Measurements from ENCODE around the gene DERL3.

DERL3 gene

GRCh38 chr22:23829845-23830372 lies 8.9 kb downstream of the DERL3 start:
- DNase-seq, result no peak

DNA sequence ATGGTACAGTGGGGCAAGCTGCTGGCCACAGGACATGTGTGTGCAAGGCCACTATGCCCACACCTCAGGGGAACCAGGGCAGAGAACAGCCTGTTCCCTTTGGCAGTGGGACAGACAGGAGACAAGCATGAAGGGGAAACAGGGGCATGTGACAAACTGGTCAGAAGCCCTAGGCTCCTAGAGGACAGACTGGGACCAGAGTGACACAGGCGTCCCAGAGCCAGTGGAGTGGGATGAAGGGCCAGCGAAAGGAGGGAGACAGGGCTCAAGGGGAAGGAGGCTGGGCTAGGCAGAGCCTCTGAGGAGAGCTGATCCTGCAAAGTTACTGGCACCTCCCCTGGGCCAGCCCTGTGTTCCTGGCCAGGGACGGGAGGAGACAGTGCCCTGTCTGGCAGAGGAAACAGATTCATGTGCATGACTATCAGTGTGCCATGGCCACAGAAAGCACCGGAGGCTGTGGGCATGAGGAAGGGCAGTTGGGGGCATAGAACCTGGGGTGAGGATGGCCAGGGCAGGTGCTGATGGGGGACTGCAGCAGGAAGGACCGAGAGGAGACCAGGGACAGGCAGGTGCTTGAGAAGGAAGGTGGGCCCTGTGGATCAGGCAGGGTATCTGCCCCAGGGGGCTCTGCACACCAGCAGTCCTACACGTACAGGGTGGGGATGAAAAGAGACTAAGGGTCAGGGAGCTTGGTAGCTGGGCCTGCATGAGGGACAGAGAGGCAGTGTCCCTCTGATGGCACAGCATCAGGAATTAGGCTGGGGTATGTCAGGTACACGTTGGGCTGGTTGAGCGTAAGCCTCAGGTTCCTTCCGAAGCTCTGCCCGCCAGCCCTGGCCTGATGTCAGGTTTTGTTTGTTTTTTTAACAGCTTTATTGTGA lies 9.8 kb downstream of the DERL3 start:
- no peak for DNase-seq

GRCh38 chr22:23827351-23827995 lies 11.3 kb downstream of the DERL3 start:
- no peak for DNase-seq

DNA sequence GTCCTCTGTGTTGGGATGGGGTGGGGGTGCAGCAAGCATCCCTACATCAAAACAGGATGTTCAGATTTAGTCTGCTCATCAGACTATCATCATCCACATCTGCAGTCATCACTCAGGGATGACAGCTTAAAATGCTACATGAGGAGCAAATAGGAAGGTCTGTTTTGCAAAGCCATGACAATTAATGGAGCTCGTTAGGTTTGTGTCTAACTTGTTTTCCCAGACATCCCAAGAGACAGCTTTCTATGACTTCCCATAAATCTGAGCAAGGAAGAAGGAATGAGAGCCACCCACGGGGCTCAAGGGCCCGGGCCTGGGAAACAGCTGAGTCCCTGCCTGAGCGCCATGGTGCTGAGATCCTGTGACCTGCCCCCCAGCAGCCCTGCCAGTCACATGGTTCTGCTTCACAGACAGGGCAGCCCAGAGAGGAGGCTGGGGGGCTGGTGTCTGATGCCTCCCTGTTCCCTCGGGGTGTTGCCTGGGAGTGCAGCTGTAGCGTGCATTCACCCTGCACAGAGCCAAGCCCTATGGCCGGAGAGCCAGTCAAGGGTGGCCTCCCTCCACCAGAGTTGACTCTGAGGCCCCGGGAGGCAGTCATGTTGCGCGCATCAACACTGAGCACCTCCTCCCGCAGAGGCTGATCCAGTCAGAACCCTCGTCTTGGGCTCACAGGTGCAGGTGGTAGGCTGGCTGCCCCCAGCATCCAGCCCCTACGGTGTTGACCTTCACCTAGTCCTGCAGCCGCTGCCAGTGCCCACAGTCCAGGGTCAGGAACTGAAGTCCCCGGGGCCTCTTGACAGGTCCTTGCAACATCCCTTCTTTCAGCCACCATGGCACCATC lies 12.1 kb downstream of the DERL3 start:
- DNase-seq, result no peak

DNA sequence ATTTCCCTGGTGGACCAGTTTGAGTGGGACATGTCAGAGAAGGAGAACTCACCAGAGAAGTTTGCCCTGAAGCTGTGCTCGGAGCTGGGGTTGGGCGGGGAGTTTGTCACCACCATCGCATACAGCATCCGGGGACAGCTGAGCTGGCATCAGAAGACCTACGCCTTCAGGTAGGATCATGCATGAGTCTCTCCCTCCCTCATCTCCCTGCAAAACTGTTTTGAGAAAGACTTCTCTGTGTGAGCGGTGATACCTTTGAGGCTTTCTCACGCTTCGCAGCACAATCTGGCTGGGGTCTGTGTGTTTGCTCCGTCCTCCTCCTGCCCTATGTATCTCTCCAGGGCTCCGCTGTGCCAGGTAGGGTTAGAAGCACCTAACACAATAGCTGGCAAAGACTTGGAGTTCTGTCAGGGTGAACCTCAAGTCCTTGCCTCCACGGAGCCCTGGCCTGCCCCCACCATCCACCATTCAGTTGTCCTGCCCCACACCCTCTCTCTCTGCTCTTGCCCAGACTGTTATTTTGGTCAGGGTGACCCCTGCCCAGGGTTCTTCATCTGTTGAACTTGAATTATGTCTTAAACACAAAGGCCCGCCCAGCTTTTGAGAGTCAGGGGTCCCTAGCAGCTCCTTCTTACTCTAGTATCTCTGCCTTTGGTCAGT lies 13.4 kb downstream of the DERL3 start:
- no peak for DNase-seq

DNA sequence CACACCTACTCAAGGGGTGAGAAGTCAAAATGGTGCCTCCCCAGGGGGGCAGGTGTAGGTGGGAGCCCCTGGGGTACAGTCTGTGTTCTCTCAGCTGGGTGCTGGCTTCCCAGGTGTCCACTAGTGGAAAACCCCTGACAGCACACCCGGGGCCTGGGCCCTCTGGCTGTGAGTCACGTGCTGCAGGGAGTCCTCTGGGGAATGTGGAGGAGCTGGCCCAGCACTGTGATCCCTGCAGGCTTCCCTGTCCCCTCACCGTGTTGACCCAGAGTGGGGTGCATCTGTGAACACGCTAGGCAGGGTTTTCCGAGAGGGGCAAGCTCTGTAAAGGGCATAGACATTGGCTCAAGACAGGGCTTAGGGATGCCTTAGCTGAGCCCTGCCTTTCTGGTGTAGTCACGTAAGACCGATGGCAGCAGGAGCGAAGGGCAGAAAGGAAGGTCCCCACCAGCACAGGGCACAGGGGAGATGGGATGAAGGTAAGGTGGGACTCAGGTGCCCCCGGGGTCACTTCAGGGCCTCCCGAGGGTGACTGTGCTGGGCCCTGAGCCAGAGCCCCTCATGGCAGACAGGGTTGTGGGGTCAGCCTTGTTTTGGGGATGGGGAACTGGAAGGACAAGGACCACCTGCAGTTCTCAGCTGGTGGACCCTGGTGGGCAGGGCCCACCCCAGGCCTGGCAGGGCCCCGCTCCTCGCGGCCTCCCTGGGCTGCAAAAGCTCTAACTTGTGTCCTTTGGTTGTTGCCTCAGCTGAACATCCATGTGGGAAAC lies 14.1 kb downstream of the DERL3 start:
- DNase-seq, result no peak

GRCh38 chr22:23823331-23823791 lies 15.4 kb downstream of the DERL3 start:
- DNase-seq, result no peak

DNA sequence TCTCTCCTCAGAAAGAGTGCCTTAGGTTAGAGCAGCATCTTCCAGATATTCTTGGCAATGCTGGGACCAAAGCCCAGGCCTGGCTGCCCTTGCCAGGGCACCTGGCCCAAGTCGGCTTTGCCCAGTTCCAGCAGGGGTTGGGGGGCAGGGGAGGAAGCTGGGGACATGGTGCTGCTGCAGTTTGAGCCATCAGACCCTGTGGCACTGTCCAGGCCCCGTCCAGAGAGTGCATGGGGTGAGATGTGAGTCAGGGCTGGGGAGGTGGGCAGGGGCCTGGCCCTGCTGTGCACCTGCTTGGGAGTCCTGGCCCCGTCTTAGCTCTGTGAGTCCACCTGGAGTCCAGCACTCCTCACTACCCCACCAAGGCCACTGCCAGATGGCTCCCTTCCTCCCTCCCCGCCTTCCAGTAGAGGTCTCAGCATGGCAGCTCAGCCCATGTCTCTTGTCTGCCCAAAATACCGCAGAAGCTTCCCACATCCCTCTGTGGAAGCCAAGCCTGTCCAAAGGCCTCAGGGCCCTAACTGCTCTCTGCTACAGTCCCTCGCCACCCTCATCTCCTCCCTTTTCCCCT lies 16.6 kb downstream of the DERL3 start:
- no peak for DNase-seq

DNA sequence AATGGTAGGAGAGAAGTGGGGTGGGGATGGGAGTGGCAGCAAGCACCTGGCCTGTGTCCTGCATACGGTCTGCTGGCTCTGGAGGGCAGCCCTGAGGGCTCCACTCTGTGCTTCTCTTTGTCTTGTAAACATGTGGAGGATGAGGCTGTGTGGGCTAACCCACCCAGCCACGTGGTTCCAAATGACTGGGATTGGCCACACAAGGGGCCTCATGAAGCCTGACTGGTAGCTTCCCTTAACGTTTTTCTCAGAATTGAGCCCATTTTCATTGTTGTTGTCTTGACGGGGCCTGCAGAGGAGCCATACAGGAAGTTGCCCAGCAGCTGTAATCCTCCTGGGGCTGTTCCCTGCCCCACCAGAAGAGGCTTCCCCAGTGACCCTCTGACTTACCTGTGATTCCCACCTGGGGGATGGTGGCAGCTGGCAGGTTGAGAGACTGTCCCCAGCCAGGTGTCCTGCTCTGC lies 18.0 kb downstream of the DERL3 start:
- DNase-seq, result no peak

DNA sequence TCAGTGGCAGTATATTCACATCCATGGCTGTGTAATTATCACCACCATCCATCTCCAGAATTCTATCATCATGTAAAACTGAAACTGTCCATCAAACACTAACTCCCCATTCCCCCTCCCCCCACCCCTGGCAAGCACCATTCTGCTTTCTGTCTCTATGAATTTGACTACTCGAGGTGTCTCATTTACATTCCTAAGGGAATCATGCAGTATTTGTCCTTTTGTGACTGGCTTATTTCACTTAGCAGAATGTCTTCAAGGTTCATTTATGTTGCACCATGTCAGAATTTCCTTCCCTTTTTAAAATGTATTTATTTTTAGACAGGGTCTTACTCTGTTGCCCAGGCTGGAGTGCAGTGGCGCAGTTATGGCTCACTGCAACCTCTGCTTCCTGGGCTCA lies 20.3 kb downstream of the DERL3 start:
- no peak for DNase-seq

- DNase-seq, result no peak
Observed at GRCh38 chr22:23817146-23817545, 21.7 kb downstream of the DERL3 start.

DNA sequence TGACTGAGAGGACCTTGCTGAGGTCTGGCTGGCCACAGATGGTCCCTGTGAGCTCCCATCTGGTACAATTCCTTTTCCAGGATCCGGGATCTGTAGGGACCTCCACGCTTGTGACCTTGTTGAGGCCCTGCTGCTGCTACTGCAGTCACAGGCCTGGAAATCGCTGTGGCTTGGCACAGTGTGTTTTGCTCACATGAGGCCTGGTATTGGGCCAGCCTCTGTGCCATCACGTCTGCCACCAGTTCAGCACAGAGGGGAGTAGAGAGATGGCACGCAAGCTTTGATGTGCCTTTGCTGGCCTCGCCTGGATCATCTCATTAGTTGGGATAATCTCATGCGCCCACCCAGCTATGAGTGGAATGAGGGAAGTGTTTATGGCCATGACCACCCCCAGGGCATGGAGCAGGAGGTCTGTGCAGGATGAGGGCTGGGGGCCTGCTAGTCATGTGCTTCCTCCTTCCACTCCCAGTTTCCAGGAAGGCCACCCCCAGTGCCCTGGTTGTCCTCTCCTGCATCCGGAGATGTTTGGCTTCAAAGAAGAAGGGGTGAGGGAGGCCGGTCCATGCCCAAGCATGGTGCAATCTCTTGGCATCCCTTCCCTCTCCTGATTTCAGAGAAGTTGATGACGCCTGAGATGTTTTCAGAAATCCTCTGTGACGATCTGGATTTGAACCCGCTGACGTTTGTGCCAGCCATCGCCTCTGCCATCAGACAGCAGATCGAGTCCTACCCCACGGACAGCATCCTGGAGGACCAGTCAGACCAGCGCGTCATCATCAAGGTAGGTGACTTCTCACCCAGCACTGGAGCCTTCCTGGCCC lies 22.4 kb downstream of the DERL3 start:
- no peak for DNase-seq

- no peak for DNase-seq
Observed at GRCh38 chr22:23815541-23816155, 23.2 kb downstream of the DERL3 start.

GRCh38 chr22:23812378-23812777 lies 26.4 kb downstream of the DERL3 start:
- DNase-seq, result no peak

- DNase-seq, result no peak
Observed at GRCh38 chr22:23806837-23807236, 32.0 kb downstream of the DERL3 start.

DNA sequence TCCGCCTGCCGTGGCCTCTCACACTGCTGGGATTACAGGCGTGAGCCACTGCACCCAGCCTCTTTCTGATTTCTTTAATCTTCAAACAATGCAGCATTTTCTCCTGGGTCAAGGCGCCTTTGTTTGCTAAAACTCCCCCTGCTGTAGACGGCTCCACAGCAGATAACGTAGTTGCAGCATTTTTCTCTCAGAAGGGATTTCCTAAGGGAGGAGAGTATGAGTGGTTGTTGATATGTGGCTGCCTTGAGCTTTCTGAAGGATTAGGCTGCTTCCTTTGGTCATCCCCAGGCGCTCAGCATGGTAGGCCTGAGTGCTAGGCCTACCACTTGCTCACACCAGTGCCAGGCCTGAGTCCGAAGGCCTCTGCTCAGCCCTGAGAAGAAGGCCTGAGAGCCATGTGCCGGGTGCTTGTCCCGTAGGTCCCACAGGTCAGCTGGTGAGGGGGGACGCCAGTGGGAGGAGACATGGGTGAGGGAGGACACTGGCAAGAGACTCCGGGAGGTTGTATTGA lies 34.0 kb downstream of the DERL3 start:
- DNase-seq, result no peak

DNA sequence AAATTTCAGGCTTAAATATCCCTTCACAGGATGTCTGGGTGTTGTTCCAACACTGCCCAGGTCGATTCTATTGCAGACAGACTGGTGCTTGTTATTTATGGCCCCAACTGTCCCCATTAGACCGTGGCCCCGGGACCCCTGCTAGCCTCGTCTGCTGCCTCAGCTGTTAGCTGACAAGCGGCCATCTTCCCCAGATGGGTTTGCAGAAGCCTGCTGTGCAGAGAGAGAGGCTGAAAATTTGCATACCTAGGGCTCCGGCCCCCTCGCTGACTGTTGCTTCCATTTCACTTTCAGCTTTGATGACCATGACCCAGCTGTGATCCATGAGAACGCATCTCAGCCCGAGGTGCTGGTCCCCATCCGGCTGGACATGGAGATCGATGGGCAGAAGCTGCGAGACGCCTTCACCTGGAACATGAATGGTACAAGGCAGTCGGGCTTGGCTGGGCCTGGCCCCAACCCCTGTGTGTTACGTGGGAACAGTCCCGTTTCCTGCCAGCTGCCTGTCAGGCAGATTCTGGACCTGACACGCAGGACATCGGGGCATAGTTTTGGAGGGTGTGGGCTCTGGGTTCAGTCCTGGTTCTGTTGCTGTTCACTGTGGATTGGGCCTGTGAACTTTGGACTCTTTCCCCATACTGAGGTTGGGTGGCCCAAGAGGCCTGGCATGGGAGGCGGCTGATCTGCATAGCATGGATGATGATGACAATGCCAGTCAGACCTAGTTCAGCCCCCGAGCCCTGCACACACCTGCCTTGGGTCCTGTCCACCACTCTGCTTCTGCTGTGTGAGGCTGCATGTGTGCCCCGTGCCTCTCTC lies 35.6 kb downstream of the DERL3 start:
- no peak for DNase-seq

GRCh38 chr22:23801886-23802377 lies 36.9 kb downstream of the DERL3 start:
- no peak for DNase-seq

All from SW 1271 (cell line).